ENCODE measurements around the gene USP40. TPM values are rescaled to one million over a fixed set of nuclear protein-coding genes. Genes with fewer than 3 reads are reported as not detected.

The USP40 gene
- total RNA-seq, 1 donor from 2014 or later: 21.8 TPM

GRCh38 chr2:233466991-233467603 is 99.5 kb downstream of the USP40 start:
- ATAC-seq: no peak
- intact Hi-C loops (cut with micrococcal nuclease): no loop called here
- no peak for DNase-seq

- DNase-seq: no peak
- intact Hi-C loops (cut with micrococcal nuclease): no loop called here
- no peak for ATAC-seq
Measured at GRCh38 chr2:233464531-233465240, 101.9 kb downstream of the USP40 start.

GRCh38 chr2:233464056-233464455 is 102.5 kb downstream of the USP40 start:
- intact Hi-C loops (cut with micrococcal nuclease): no loop called here
- ATAC-seq (no peak), DNase-seq (no peak)

- DNase-seq: no peak
- intact Hi-C loops (cut with micrococcal nuclease): no loop called here
- ATAC-seq: no peak
Measured at GRCh38 chr2:233463586-233463985, 103.0 kb downstream of the USP40 start.

GRCh38 chr2:233462826-233463470 is 103.6 kb downstream of the USP40 start:
- DNase-seq (no peak), ATAC-seq (no peak)
- intact Hi-C loops (cut with micrococcal nuclease): no loop called here

- DNase-seq (no peak), ATAC-seq (no peak)
- intact Hi-C loops (cut with micrococcal nuclease): no loop called here
Measured at GRCh38 chr2:233462202-233462785, 104.3 kb downstream of the USP40 start.

GRCh38 chr2:233461481-233461891 is 105.1 kb downstream of the USP40 start:
- no peak for DNase-seq
- intact Hi-C loops (cut with micrococcal nuclease): no loop called here
- peak; percentile 12 for ATAC-seq

GRCh38 chr2:233460726-233461441 is 105.7 kb downstream of the USP40 start:
- ATAC-seq (peak; percentile 83), DNase-seq (peak; percentile 72)
- intact Hi-C loops (cut with micrococcal nuclease): no loop called here

- no peak for DNase-seq
- intact Hi-C loops (cut with micrococcal nuclease): no loop called here
- no peak for ATAC-seq
Measured at GRCh38 chr2:233459426-233459825, 107.2 kb downstream of the USP40 start.

- DNase-seq (no peak), ATAC-seq (no peak)
- intact Hi-C loops (cut with micrococcal nuclease): no loop called here
Measured at GRCh38 chr2:233458826-233459225, 107.8 kb downstream of the USP40 start.

- DNase-seq (no peak), ATAC-seq (no peak)
- intact Hi-C loops (cut with micrococcal nuclease): no loop called here
Measured at GRCh38 chr2:233458031-233458610, 108.5 kb downstream of the USP40 start.

GRCh38 chr2:233457356-233457755 is 109.2 kb downstream of the USP40 start:
- intact Hi-C loops (cut with micrococcal nuclease): no loop called here
- DNase-seq (no peak), ATAC-seq (no peak)

- intact Hi-C loops (cut with micrococcal nuclease): no loop called here
- ATAC-seq (no peak), DNase-seq (no peak)
Measured at GRCh38 chr2:233456934-233457333, 109.6 kb downstream of the USP40 start.

GRCh38 chr2:233456111-233456510 is 110.5 kb downstream of the USP40 start:
- DNase-seq: no peak
- ATAC-seq: no peak
- intact Hi-C loops (cut with micrococcal nuclease): no loop called here

GRCh38 chr2:233455491-233455890 is 111.1 kb downstream of the USP40 start:
- intact Hi-C loops (cut with micrococcal nuclease): no loop called here
- ATAC-seq: no peak
- DNase-seq: no peak

- intact Hi-C loops (cut with micrococcal nuclease): no loop called here
Measured at GRCh38 chr2:233455006-233455405, 111.6 kb downstream of the USP40 start.

GRCh38 chr2:233453916-233454315 is 112.7 kb downstream of the USP40 start:
- intact Hi-C loops (cut with micrococcal nuclease): no loop called here
- DNase-seq (no peak), ATAC-seq (no peak)

More at GRCh38 chr2:233455006-233455405, 111.6 kb downstream of the USP40 start:
- DNase-seq: no peak
- no peak for ATAC-seq

- DNase-seq (no peak), ATAC-seq (peak; percentile 14)
- intact Hi-C loops (cut with micrococcal nuclease): no loop called here
Measured at GRCh38 chr2:233453111-233453915, 113.3 kb downstream of the USP40 start.
